Esophagus mucosa (tissue), 1 donor: Measurements from ENCODE around the gene PIGU. TPM values are rescaled to one million over a fixed set of nuclear protein-coding genes. Genes with fewer than 3 reads are reported as not detected.
"Not testable (repeated sequence)": the region's sequence is repeated elsewhere in the genome, so short reads cannot be mapped to it uniquely, and the experiment has no call there.

Experiments
- ATAC-seq: fragments of 200-7000 bp; cut with Tn5 transposase; one replicate; pipeline ENCODE4 v1.9.1; 2020
- total RNA-seq: library from RNA; stranded (reverse); gene quantifications from one replicate; pipeline ENCODE4 v1.2.4, GENCODE V29; 2023
- donor health status: DM: yes; HTN: yes; CAD: no.

PIGU gene
- total RNA-seq, 1 donor from 2014 or later, result 15.5 TPM

- ATAC-seq, result no peak
Observed at GRCh38 chr20:34706912-34707784, 30.3 kb upstream of the PIGU start.

GRCh38 chr20:34706302-34706875 lies 29.5 kb upstream of the PIGU start:
- no peak for ATAC-seq

- peak; percentile 45 for ATAC-seq
Observed at GRCh38 chr20:34705397-34706301, 28.8 kb upstream of the PIGU start.

- no peak for ATAC-seq
Observed at GRCh38 chr20:34705008-34705396, 28.1 kb upstream of the PIGU start.

GRCh38 chr20:34704177-34705007 lies 27.5 kb upstream of the PIGU start, which contains the start of gene TP53INP2:
TP53INP2 (plus strand) TSS chr20:34704344; CDS start chr20:34708740, 4,396 bp downstream.
- ATAC-seq, result peak; percentile 70

GRCh38 chr20:34703424-34704176 lies 26.7 kb upstream of the PIGU start:
- peak; percentile 3 for ATAC-seq

GRCh38 chr20:34703061-34703423 lies 26.1 kb upstream of the PIGU start:
- no peak for ATAC-seq

DNA sequence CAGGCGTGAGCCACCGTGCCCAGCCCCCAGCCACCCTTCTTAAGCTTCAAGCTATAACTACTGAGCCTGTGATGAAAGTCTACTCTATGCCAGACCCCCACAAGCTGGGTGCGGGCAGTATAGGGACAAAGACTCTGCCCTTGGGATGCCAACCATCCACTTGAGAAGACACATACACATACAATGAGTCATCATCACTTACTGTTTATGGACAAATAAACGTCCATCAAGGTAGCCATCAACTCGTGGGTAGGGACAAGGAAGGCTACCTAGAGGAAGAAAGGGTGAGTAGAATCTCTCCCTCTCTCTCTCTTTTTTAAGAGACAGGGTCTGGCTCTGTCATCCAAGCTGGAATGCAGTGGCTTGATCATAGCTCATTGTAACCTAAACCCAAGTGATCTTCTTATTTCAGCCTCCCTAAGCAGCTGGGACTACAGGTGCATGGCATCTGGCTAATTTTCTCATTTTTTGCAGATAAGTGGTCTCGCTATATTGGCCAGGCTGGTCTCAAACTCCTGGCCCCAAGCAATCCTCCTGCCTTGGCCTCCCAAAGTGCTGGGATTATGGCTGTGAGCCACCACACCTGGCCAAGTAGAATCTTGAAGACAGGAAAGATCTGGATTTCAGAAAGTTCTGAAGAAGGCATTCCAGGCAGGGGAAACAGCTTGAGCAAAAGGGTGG lies 24.7 kb upstream of the PIGU start:
- no peak for ATAC-seq

- no peak for ATAC-seq
Observed at GRCh38 chr20:34693414-34693813, 16.5 kb upstream of the PIGU start.

DNA sequence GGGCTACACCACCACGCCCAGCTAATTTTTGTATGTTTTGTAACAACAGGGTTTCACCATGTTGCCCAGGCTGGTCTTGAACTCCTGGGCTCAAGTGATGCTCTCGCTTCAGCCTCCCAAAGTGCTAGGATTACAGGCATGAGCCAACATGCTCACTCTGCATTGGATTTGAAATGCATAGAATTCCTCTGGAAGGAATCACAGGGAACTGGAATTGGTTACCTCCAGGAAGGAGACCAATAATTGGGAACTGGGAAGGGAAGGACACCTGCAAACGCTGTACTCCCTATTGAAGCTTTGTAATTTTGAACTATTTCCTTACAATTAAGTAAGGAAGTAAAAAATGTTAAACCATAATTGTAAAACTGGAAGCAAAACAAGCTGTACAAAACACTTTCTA lies 14.9 kb upstream of the PIGU start:
- no peak for ATAC-seq

DNA sequence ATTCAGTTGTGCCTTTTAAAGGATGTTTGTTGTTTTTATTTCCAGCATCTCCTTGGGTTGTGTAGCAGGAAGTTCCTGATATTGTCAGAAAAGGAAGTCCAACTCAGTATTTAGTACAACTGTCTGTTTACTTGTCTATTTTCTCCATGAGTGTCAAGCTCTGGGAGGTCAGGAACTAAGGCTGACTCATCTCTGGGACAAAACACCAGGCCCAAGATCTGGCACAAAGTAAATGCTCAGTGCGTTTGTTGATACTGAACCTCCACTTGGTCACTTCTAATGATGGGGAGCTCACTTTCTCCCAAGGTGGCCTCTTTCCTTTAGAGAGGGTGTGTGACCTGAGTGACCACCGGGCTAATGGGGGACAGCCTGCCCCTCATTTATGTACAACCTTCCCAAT lies 12.6 kb upstream of the PIGU start:
- ATAC-seq, result peak; percentile 66

GRCh38 chr20:34683667-34684066 lies 6.8 kb upstream of the PIGU start:
- ATAC-seq, result no peak

DNA sequence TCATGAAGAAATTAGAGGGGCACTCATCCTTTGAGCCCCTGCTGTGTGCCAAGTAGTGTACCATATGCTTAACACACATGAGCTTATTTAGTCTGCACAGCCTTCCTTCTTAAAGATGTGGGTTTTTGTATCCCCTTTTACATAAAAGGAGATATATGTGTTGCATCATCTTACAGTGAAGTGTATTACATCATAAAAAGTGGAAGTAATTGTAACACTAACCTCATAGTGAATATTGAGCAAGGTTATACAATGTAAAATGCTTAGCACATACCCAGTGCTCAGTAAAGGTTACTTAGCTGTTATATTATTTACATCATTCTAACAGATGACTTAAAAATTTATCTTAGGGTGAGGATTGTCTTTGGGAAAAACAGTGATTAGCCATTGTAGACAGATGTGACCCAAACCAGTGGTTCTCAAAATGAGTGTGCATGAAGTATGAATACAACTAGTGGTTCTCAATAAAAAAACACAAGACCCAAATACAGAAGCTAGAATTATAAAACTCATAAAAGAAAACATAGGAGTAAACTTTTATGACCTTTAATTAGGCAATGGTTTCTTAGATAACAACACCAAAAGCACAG lies 3.8 kb upstream of the PIGU start:
- ATAC-seq, result no peak

GRCh38 chr20:34675993-34676641 lies 775 bp downstream of the PIGU start:
- no peak for ATAC-seq

- no peak for ATAC-seq
Observed at GRCh38 chr20:34675561-34675960, 1.3 kb downstream of the PIGU start.

DNA sequence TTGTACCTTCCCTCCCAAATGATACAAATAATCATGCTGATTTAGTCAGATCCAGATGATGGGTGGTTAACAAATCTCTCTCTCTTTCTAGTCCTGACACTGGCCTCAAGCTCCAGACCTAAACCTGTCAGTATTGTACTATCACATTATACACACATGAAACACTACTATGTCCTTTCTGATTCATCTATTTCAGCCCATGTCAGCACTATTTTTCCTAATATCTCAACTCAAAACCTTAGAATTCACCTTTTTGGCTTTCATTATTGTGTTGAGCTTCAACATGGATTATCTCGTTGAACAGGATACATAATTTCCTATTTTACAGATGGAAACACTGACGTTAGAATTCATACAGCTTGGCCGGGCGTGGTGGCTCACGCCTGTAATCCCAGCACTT lies 3.5 kb downstream of the PIGU start:
- ATAC-seq, result no peak

- ATAC-seq, result no peak
Observed at GRCh38 chr20:34669094-34669493, 7.8 kb downstream of the PIGU start.

DNA sequence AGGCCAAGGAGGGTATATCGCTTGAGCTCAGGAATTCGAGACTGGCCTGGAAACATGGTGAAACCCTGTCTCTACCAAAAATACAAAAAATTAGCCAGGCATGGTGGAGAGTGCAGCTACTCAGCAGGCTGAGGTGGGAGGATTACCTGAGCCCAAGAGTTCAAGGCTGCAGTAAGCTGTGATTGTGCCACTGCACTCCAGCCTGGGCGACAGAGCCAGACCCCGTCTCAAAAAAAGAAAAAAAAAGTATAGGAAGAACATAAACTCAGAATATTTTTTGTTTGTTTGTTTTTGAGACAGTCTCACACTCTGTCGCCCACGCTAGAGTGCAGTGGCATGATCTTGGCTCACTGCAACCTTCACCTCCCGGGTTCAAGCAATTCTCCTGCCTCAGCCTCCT lies 12.1 kb downstream of the PIGU start:
- not testable (repeated sequence) for ATAC-seq

- no peak for ATAC-seq
Observed at GRCh38 chr20:34663213-34663943, 13.5 kb downstream of the PIGU start.
